HG03432 (cell line): Measurements from ENCODE around the gene CCAR1.
"Not testable (repeated sequence)": the region's sequence is repeated elsewhere in the genome, so short reads cannot be mapped to it uniquely, and the experiment has no call there.

Source experiments
- ATAC-seq: cut with Tn5 transposase; IDR thresholded peaks from one replicate; pipeline ENCODE4 v1.9.1; 2021; ENCODE audit warnings: mild to moderate bottlenecking, moderate library complexity; ENCODE audit not compliant: unreplicated experiment

CCAR1 gene

GRCh38 chr10:68827592-68827959 lies 106.5 kb downstream of the CCAR1 start:
- ATAC-seq = peak; percentile 38

- ATAC-seq = peak; percentile 46
These were observed 107.1 kb downstream of the CCAR1 start for GRCh38 chr10:68828083-68828601.

- ATAC-seq = no peak
These were observed 107.8 kb downstream of the CCAR1 start for GRCh38 chr10:68828833-68829232.

GRCh38 chr10:68829521-68829920 lies 108.5 kb downstream of the CCAR1 start:
- ATAC-seq = no peak

GRCh38 chr10:68829952-68830351 lies 108.9 kb downstream of the CCAR1 start:
- ATAC-seq = no peak

GRCh38 chr10:68831961-68832455 lies 111.0 kb downstream of the CCAR1 start:
- ATAC-seq = no peak

GRCh38 chr10:68832601-68833000 lies 111.6 kb downstream of the CCAR1 start:
- ATAC-seq = no peak

- no peak for ATAC-seq
These were observed 116.7 kb downstream of the CCAR1 start for GRCh38 chr10:68837626-68838322.

- not testable (repeated sequence) for ATAC-seq
These were observed 119.6 kb downstream of the CCAR1 start for GRCh38 chr10:68840650-68841049.
